ENCODE results near the gene UBE2S. TPM values are rescaled to one million over a fixed set of nuclear protein-coding genes. Genes with fewer than 3 reads are reported as not detected.
A peak's percentile ranks its signal among the peaks of the same experiment; 100 is the strongest.

UBE2S gene
- total RNA-seq, 2 donors from 2014 or later, result 10.3 to 49.9 TPM

DNA sequence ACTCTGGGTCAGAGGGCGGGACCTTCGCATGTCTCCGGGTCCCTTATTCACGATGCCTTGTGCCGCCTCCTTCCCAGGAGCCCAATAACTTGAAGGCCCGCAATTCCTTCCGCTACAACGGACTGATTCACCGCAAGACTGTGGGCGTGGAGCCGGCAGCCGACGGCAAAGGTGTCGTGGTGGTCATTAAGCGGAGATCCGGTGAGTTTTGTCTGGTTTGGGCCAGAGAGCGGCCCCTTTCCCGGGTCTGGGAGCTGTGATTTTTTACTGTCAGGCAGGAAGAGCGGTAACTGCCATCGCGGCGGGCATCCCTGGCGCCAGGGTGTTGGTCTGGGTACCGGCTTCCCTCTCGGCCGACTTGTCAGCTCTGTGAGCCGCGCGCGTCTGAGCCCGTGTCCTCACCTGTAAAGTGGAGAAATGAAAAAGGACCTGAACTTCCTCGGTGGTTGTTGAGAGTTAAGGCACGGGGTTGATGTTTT is 21.1 kb downstream of the UBE2S start:
- intact Hi-C loops (cut with DNase I), result loop anchor here (5.0 kb wide), 2 partner anchors 44 to 84 kb away; no protein-coding TSS in a partner anchor
- Histone ChIP-seq H3K27ac (peak overlapping the region; percentile 93 to 96), H3K27me3 (replicated peaks; ENCODE audit: insufficient read depth) (no peaks in the 10 kb centered on the region), H3K9me3 (no peaks in the 10 kb centered on the region), H3K36me3 (peaks cover 0 to 5% of the 10 kb centered on the region in 2 donors), H3K4me1 (replicated peaks) (peaks cover 30% of the 10 kb centered on the region), H3K4me3 (peak overlapping the region; percentile 74 to 78)
- TF ChIP-seq POLR2AphosphoS5 (IDR thresholded peaks at IDR 0.05) (no peak), POLR2A (IDR thresholded peaks at IDR 0.05) (no peak)
- TF ChIP-seq, protein P1, sequence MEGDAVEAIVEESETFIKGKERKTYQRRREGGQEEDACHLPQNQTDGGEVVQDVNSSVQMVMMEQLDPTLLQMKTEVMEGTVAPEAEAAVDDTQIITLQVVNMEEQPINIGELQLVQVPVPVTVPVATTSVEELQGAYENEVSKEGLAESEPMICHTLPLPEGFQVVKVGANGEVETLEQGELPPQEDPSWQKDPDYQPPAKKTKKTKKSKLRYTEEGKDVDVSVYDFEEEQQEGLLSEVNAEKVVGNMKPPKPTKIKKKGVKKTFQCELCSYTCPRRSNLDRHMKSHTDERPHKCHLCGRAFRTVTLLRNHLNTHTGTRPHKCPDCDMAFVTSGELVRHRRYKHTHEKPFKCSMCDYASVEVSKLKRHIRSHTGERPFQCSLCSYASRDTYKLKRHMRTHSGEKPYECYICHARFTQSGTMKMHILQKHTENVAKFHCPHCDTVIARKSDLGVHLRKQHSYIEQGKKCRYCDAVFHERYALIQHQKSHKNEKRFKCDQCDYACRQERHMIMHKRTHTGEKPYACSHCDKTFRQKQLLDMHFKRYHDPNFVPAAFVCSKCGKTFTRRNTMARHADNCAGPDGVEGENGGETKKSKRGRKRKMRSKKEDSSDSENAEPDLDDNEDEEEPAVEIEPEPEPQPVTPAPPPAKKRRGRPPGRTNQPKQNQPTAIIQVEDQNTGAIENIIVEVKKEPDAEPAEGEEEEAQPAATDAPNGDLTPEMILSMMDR (IDR thresholded peaks at IDR 0.05), result no peak
- 1% methylated on average over 33 of the region's 33 CpGs for WGBS
- DNase-seq (ENCODE audit: low spot score), result no peak

DNA sequence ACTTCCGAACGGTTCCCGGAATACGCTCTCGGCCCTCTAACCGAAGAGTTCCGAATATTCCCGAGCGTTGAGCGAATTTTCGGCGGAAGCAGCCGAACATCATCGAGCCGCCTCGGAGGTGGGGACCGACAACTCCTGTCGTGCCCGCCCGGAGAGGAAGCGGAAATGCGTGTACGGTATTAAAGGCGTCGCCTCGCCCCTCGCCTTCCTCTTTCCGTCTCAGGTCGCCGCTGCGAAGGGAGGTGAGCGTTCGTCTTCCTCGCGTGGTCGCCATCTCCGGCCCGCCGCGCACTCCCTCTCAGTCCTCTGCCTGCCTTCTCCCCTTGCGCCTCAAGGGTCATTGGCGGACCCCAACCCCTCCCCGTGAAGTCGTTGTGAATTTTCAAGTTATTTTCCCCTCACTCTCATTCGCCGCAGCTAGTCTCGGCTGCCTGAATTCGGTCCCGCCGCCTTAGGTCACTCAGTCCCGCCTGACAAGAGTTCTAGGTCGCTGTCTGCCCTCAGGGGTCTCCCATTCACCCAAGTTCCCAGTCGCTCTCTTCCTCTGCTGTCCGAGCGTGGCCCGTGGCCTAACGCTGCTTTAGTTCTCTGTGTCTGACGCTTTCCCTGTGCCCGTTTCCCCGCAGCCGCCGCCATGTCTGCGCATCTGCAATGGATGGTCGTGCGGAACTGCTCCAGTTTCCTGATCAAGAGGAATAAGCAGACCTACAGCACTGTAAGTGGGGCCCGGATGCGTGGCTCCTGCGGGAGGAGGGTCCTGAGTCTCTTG is 21.7 kb downstream of the UBE2S start, which contains the start of gene RPL28:
RPL28 (plus strand) TSS at position 209 of the 769 bp plus-strand sequence; CDS start at position 635, 426 bp downstream.
- peak within 1 kb of the TSS; percentile 93 to 96 for H3K27ac ChIP-seq
- H3K27me3 ChIP-seq (replicated peaks; ENCODE audit: insufficient read depth), result no peaks in the 10 kb centered on the region
- no peaks in the 10 kb centered on the region for H3K9me3 ChIP-seq
- peak within 1 kb of the TSS; percentile 74 to 78 for H3K4me3 ChIP-seq
- WGBS, result under 1% methylated on average over 68 of the region's 68 CpGs
- peaks cover 0 to 5% of the 10 kb centered on the region in 2 donors for H3K36me3 ChIP-seq
- TF ChIP-seq POLR2A (IDR thresholded peaks at IDR 0.05), result peak; percentile 99
- TF ChIP-seq POLR2AphosphoS5 (IDR thresholded peaks at IDR 0.05), result peak; percentile 100
- TF ChIP-seq, protein P1 (IDR thresholded peaks at IDR 0.05), result peak in 1 of 4 experiments; percentile 6
- intact Hi-C loops (cut with DNase I), result loop anchor here (5.0 kb wide), 2 partner anchors 44 to 84 kb away; no protein-coding TSS in a partner anchor
- H3K4me1 ChIP-seq (replicated peaks), result peaks cover 30% of the 10 kb centered on the region
- DNase-seq (ENCODE audit: low spot score), result peak; percentile 99

DNA sequence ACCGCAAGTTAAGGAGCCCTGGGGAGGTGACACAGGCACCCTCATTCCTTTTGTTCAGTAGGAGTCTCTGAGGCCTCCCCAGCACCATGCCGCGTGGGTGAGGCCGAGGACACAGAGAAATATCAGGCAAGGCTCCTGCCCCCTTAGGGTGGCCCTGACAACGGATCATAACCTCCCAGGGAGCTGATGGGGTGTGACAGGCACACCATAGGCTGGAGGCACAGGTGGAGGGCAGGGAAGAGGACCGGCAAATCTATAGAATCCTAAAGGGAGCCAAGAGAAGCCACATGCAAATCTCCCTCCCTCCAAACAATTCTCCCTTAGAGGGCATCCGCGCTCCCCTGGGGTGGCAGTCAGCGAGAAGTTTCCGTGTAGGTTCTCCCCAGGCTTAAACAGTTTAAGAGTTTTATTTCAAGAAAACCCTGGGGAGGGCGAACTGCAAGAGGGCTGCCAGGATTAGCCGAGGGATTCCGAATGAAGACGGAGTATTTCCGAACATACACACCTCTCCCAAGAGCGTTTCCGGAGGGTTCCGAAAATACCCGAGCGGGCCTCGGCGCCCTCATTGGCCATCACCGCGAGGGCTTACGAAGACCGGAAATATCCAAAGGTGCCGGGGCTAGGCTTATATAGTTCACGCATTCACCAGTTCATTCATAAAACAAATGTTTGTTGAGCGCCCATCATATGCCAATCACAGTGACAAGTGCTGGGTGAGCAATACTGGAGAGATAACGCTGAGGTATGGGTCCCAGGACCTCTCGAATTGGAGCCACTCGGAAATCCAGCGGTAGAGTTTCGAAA is 22.5 kb downstream of the UBE2S start:
- H3K4me1 ChIP-seq (replicated peaks), result peaks cover 30% of the 10 kb centered on the region
- H3K4me3 ChIP-seq, result peak overlapping the region; percentile 74 to 78
- WGBS, result 10% methylated on average over 34 of the region's 34 CpGs
- no peaks in the 10 kb centered on the region for H3K27me3 ChIP-seq (replicated peaks; ENCODE audit: insufficient read depth)
- peaks cover 0 to 5% of the 10 kb centered on the region in 2 donors for H3K36me3 ChIP-seq
- peak; percentile 53 for TF ChIP-seq POLR2A (IDR thresholded peaks at IDR 0.05)
- no peak for TF ChIP-seq POLR2AphosphoS5 (IDR thresholded peaks at IDR 0.05)
- intact Hi-C loops (cut with DNase I), result loop anchor here (5.0 kb wide), 2 partner anchors 43 to 83 kb away; no protein-coding TSS in a partner anchor
- H3K9me3 ChIP-seq, result no peaks in the 10 kb centered on the region
- H3K27ac ChIP-seq, result peak overlapping the region; percentile 93 to 96
- DNase-seq (ENCODE audit: low spot score), result peak; percentile 96

DNA sequence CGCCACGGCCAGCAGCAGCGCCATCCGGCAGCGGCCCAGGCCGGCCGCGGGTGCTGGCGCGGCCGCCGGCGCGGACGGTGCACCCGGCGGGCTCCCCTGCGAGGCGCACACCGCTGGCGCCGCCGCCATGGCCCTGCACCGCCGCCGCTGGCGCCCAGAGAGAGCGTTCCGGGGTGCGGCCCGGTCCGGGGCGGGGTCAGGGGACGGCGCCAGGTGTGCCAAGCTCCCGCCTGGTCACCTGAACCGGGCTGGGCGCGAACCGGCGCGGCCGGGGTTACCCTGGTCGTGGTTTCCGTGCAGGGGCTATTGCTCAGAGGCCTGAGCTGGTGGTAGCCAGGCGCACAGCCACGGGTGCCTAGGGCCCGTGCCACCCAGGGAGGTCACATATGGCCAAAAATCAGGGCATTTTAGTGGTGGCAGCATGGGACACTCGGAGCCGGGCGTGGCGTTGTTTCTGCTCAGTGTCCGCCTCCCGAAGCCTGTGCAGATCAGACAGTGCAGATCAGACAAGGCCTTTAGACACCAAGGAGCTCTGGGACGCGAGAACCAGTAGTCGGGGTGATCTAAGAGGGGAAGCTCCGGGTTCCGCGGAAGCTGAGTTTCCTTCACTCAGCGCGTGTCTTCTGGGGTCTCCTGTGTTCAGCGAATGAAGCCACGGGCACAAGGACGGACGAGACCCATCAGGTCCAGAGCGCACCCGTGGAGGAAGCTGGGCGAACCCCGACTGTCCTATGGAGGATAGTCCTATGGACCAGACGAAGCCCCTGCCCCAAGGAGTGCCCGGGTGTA is 23.3 kb downstream of the UBE2S start, which contains the start of gene TMEM238:
TMEM238 (minus strand) TSS at position 162 of the 789 bp plus-strand sequence; CDS start at position 129, 33 bp downstream.
- Histone ChIP-seq H3K9me3 (no peaks in the 10 kb centered on the region), H3K27me3 (replicated peaks; ENCODE audit: insufficient read depth) (no peaks in the 10 kb centered on the region), H3K4me1 (replicated peaks) (peaks cover 30% of the 10 kb centered on the region), H3K36me3 (peaks cover 0 to 5% of the 10 kb centered on the region in 2 donors), H3K4me3 (peak within 1 kb of the TSS; percentile 74 to 78), H3K27ac (peak within 1 kb of the TSS; percentile 93 to 96)
- 25% methylated on average over 49 of the region's 72 CpGs for WGBS
- peak; percentile 41 for DNase-seq (ENCODE audit: low spot score)
- intact Hi-C loops (cut with DNase I), result no loop called here
- peak; percentile 50 for TF ChIP-seq POLR2A (IDR thresholded peaks at IDR 0.05)
- TF ChIP-seq, protein P1 (IDR thresholded peaks at IDR 0.05), result no peak
